VCaP (cell line): Measurements from ENCODE around the gene SYNM.

Experiments used
- H3K27ac ChIP-seq: fragments of 450-650 bp; 2 replicates; pipeline ENCODE4 v1.5.1; 2017
- CTCF ChIP-seq: fragments of 450-650 bp; conservative IDR thresholded peaks from 2 replicates; pipeline ENCODE4 v1.5.1; 2017; ENCODE audit warnings: mild to moderate bottlenecking, moderate library complexity

Gene SYNM

GRCh38 chr15:99130314-99130713, 25.4 kb downstream of the SYNM start:
- no peak overlapping the region for H3K27ac ChIP-seq
- TF ChIP-seq CTCF, result no peak

DNA sequence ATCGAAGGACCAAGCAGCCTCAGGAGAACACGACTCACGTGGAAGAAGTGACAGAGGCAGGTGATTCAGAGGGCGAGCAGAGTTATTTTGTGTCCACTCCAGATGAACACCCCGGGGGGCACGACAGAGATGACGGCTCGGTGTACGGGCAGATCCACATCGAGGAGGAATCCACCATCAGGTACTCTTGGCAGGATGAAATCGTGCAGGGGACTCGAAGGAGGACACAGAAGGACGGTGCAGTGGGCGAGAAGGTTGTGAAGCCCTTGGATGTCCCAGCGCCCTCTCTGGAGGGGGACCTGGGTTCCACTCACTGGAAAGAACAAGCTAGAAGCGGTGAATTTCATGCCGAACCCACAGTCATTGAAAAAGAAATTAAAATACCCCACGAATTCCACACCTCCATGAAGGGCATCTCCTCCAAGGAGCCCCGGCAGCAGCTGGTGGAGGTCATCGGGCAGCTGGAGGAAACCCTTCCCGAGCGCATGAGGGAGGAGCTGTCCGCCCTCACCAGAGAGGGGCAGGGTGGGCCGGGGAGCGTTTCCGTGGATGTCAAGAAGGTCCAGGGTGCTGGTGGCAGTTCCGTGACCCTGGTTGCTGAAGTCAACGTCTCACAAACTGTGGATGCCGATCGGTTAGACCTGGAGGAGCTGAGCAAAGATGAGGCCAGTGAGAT, 26.0 kb downstream of the SYNM start:
- TF ChIP-seq CTCF, result no peak
- no peak overlapping the region for H3K27ac ChIP-seq

DNA sequence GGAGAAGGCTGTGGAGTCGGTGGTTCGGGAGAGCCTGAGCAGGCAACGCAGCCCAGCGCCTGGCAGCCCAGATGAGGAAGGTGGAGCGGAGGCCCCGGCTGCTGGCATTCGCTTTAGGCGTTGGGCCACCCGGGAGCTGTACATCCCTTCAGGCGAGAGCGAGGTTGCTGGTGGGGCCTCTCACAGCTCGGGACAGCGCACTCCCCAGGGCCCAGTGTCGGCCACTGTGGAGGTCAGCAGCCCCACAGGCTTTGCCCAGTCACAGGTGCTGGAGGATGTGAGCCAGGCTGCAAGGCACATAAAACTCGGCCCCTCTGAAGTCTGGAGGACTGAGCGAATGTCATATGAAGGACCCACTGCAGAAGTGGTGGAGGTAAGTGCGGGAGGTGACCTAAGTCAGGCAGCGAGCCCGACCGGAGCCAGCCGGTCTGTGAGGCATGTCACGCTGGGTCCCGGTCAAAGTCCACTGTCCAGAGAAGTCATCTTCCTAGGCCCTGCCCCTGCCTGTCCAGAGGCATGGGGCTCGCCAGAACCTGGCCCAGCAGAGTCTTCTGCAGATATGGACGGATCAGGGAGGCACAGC, 26.7 kb downstream of the SYNM start:
- no peak overlapping the region for H3K27ac ChIP-seq
- no peak for TF ChIP-seq CTCF

GRCh38 chr15:99132122-99132521, 27.2 kb downstream of the SYNM start:
- TF ChIP-seq CTCF, result no peak
- no peak overlapping the region for H3K27ac ChIP-seq

GRCh38 chr15:99132634-99133287, 27.9 kb downstream of the SYNM start:
- TF ChIP-seq CTCF, result no peak
- no peak overlapping the region for H3K27ac ChIP-seq

DNA sequence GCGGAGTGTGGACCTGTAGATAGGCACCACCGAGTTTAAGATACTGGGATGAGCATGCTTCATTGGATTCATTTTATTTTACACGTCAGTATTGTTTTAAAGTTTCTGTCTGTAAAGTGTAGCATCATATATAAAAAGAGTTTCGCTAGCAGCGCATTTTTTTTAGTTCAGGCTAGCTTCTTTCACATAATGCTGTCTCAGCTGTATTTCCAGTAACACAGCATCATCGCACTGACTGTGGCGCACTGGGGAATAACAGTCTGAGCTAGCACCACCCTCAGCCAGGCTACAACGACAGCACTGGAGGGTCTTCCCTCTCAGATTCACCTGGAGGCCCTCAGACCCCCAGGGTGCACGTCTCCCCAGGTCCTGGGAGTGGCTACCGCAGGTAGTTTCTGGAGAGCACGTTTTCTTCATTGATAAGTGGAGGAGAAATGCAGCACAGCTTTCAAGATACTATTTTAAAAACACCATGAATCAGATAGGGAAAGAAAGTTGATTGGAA, 29.5 kb downstream of the SYNM start:
- no peak for TF ChIP-seq CTCF
- 0 out of 2 replicates have a peak overlapping the region, but pooled peaks have one; percentile 12 for H3K27ac ChIP-seq

DNA sequence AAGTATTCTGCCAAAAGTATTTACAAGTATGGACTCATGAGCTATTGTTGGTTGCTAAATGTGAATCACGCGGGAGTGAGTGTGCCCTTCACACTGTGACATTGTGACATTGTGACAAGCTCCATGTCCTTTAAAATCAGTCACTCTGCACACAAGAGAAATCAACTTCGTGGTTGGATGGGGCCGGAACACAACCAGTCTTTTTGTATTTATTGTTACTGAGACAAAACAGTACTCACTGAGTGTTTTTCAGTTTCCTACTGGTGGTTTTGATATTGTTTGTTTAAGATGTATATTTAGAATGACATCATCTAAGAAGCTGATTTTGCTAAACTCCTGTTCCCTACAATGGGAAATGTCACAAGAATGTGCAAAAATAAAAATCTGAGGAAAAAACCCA, 30.3 kb downstream of the SYNM start:
- 0 out of 2 replicates have a peak overlapping the region, but pooled peaks have one; percentile 12 for H3K27ac ChIP-seq
- TF ChIP-seq CTCF, result no peak
